NCI-H1092 (cell line): ENCODE data around the gene CALCOCO1.

ENCODE experiments used
- DNase-seq: peaks from one replicate; lab custom pipeline; 2025; lab: John Stamatoyannopoulos, UW

Gene CALCOCO1

GRCh38 chr12:53659571-53659981, 67.7 kb downstream of the CALCOCO1 start:
- DNase-seq = no peak

GRCh38 chr12:53659011-53659551, 68.2 kb downstream of the CALCOCO1 start:
- DNase-seq = peak; percentile 87
